K562 (cell line): ENCODE results near the gene CFP. TPM values are rescaled to one million over a fixed set of nuclear protein-coding genes. Genes with fewer than 3 reads are reported as not detected.

Experiments used
- CC2D1A ChIP-seq: fragments of 450-650 bp; IDR thresholded peaks from 2 replicates; pipeline ENCODE4 v1.6.1; 2017; ENCODE audit warnings: mild to moderate bottlenecking
- ELF4 ChIP-seq: fragments of 450-650 bp; formaldehyde crosslinking; IDR thresholded peaks from 2 replicates; pipeline ENCODE4 v1.4.0; 2022; ENCODE audit warnings: missing genetic modification characterization
- GABPB1 ChIP-seq: sonication (generic); formaldehyde crosslinking; IDR thresholded peaks from 2 replicates; pipeline ENCODE4 v1.8.0; 2022; ENCODE audit warnings: mild to moderate bottlenecking, missing genetic modification reagents
- KHSRP ChIP-seq: fragments of 450-650 bp; IDR thresholded peaks from 2 replicates; pipeline ENCODE4 v1.6.1; 2017
- LEF1 ChIP-seq: fragments of 450-650 bp; IDR thresholded peaks from 2 replicates; pipeline ENCODE4 v1.6.1; 2016; ENCODE audit warnings: mild to moderate bottlenecking
- MTA1 ChIP-seq: fragments of 450-650 bp; IDR thresholded peaks from 2 replicates; pipeline ENCODE4 v1.6.1; 2017; ENCODE audit warnings: borderline replicate concordance
- POLR2A ChIP-seq: fragments of 450-650 bp; conservative IDR thresholded peaks from 2 replicates; pipeline ENCODE4 v1.6.1; 2016
- RAD51 ChIP-seq: fragments of 450-650 bp; IDR thresholded peaks from 2 replicates; pipeline ENCODE4 v1.7.1; 2016; ENCODE audit warnings: low read depth, mild to moderate bottlenecking, borderline replicate concordance
- SETDB1 ChIP-seq: IDR thresholded peaks from one replicate; pipeline ENCODE4 v1.6.1; 2012; ENCODE audit warnings: low read length, control low read depth, inconsistent platforms
- SMARCA5 ChIP-seq: fragments of 450-650 bp; IDR thresholded peaks from 2 replicates; pipeline ENCODE4 v1.6.1; 2016
- TAF1 ChIP-seq: IDR thresholded peaks from 2 replicates; pipeline ENCODE4 v1.6.1; 2011; ENCODE audit warnings: mild to moderate bottlenecking, low read length, moderate library complexity; ENCODE audit not compliant: insufficient read depth, control insufficient read depth, severe bottlenecking; ENCODE audit errors: extremely low read depth
- ZBTB8A ChIP-seq: fragments of 450-650 bp; IDR thresholded peaks from 2 replicates; pipeline ENCODE4 v1.6.1; 2018; ENCODE audit warnings: mild to moderate bottlenecking, moderate library complexity; ENCODE audit not compliant: partially characterized antibody
- ZSCAN32 ChIP-seq: fragments of 450-650 bp; formaldehyde crosslinking; IDR thresholded peaks from 2 replicates; pipeline ENCODE4 v1.4.0; 2020; ENCODE audit warnings: mild to moderate bottlenecking, moderate library complexity
- polyA plus RNA-seq, 8 experiments: library from polyadenylated mRNA; depleted of rRNA in 4 of 8; stranded (reverse) in 5 of 8; unstranded in 3 of 8; fragments of >200 nt; fragmentation: Nextera tagmentation in 2 of 8; fragmentation: Illumina TruSeq in 1 of 8; extraction: Ambion mirVana in 2 of 8; extraction: Trizol in 1 of 8; gene quantifications; 2 replicates each; pipeline versions ENCODE4 v1.2.1 to v1.2.3, GENCODE V29; 2011 to 2014; ENCODE audit warnings: inconsistent platforms in 1 of 8, missing spikeins in 1 of 8
- total RNA-seq, 7 experiments: library from RNA; depleted of rRNA in 6 of 7; stranded (reverse); fragments of >200 nt in 6 of 7; fragmentation: Illumina TruSeq in 2 of 7; extraction: Trizol in 2 of 7; gene quantifications; 2 replicates each; pipeline versions ENCODE4 v1.2.1 to v1.2.3, GENCODE V29; 2011 to 2021; ENCODE audit warnings: low replicate concordance in 1 of 7
- TF ChIP-seq, protein P1 (sequence below), 3 experiments: fragments of 200-800 bp in 1 of 3; sonication (Bioruptor generic) in 1 of 3; sonication (generic) in 1 of 3; formaldehyde crosslinking in 1 of 3; IDR thresholded peaks; 2 replicates each; pipeline versions ENCODE4 v1.6.1 to v1.8.0; 2016 to 2022; ENCODE audit warnings: mild to moderate bottlenecking in 2 of 3, missing compliant biosample characterization in 2 of 3, missing genetic modification characterization in 2 of 3, missing genetic modification reagents in 1 of 3
- TF ChIP-seq, protein P2 (sequence below): fragments of 150-350 bp; IDR thresholded peaks from 2 replicates; pipeline ENCODE4 v1.6.1; 2014; ENCODE audit warnings: low read depth, mild to moderate bottlenecking, low read length, borderline replicate concordance
- TF ChIP-seq, protein P3 (sequence below): sonication (generic); formaldehyde crosslinking; IDR thresholded peaks from 2 replicates; pipeline ENCODE4 v1.8.0; 2022; ENCODE audit warnings: mild to moderate bottlenecking, missing genetic modification reagents

Gene CFP
- total and polyA plus RNA-seq, 9 of the 15 experiments (the other 6 are each of a cell fraction or from before 2014, with no cell fraction given) = 0.18 to 2.0 (median 0.55) TPM

DNA sequence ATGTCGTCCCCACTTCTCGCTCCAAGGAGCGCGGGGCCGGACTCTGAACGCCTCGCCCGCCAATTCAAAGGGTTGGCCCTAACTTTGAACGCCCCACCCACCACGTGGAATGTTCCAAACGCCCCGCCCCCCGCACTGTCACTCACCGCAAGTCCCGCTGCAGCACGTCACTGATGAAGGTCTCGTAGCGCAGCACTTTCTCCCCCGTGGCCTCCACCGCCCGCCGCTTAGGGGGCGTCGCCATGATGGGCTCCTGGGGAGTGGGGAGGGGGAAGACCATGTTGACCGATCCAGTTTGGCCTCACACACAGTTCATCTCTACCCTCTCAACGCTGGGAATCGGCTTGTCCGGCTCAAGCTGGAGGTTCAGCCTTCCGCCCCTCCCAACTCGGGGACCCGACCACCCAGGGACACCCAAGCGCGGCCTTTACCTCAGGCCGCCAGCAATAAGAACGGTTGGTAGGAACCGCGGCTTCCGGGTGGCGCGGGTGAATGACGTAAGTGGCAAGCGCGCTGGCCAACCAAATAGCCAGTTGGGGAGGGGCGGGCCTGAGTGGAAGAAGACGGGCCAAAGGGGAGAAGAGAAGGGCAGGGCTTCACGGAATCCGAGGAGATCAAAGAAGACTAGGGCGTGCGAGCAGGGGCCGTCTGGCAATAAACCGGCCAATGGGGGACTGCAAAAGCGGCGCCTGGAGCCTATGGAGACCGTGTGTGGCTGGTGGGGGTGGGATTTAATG lies 29.1 kb upstream of the CFP start, which contains the start of gene UXT (continued):
- TF ChIP-seq, protein P1, sequence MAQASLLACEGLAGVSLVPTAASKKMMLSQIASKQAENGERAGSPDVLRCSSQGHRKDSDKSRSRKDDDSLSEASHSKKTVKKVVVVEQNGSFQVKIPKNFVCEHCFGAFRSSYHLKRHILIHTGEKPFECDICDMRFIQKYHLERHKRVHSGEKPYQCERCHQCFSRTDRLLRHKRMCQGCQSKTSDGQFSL (CRISPR knock-in tag; IDR thresholded peaks at IDR 0.05) = no peak; the same call in 1 of the 2 replicates
- TF ChIP-seq, protein P1 (tag; IDR thresholded peaks at IDR 0.05) = no peak
- TF ChIP-seq KHSRP = peak; percentile 76; the same call in 1 of the 2 replicates
- peak; percentile 93; the same call in 1 of the 2 replicates for TF ChIP-seq ELF4
- no peak for TF ChIP-seq SMARCA5
- peak; percentile 86 for TF ChIP-seq GABPB1 (CRISPR knock-in tag)
- TF ChIP-seq TAF1 = peak; percentile 55
- TF ChIP-seq, protein P2, sequence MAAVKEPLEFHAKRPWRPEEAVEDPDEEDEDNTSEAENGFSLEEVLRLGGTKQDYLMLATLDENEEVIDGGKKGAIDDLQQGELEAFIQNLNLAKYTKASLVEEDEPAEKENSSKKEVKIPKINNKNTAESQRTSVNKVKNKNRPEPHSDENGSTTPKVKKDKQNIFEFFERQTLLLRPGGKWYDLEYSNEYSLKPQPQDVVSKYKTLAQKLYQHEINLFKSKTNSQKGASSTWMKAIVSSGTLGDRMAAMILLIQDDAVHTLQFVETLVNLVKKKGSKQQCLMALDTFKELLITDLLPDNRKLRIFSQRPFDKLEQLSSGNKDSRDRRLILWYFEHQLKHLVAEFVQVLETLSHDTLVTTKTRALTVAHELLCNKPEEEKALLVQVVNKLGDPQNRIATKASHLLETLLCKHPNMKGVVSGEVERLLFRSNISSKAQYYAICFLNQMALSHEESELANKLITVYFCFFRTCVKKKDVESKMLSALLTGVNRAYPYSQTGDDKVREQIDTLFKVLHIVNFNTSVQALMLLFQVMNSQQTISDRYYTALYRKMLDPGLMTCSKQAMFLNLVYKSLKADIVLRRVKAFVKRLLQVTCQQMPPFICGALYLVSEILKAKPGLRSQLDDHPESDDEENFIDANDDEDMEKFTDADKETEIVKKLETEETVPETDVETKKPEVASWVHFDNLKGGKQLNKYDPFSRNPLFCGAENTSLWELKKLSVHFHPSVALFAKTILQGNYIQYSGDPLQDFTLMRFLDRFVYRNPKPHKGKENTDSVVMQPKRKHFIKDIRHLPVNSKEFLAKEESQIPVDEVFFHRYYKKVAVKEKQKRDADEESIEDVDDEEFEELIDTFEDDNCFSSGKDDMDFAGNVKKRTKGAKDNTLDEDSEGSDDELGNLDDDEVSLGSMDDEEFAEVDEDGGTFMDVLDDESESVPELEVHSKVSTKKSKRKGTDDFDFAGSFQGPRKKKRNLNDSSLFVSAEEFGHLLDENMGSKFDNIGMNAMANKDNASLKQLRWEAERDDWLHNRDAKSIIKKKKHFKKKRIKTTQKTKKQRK = no peak
- TF ChIP-seq SETDB1 = no peak
- TF ChIP-seq MTA1 = peak; percentile 98
- peak; percentile 44; the same call in 1 of the 2 replicates for TF ChIP-seq RAD51
- peak; percentile 98 for TF ChIP-seq LEF1
- peak; percentile 90 for TF ChIP-seq CC2D1A
- peak; percentile 90 for TF ChIP-seq POLR2A
- 0 out of 2 replicates have a peak, but pooled peaks have one; percentile 7 for TF ChIP-seq ZSCAN32 (CRISPR knock-in tag)
- TF ChIP-seq ZBTB8A = no peak
- TF ChIP-seq, protein P3, sequence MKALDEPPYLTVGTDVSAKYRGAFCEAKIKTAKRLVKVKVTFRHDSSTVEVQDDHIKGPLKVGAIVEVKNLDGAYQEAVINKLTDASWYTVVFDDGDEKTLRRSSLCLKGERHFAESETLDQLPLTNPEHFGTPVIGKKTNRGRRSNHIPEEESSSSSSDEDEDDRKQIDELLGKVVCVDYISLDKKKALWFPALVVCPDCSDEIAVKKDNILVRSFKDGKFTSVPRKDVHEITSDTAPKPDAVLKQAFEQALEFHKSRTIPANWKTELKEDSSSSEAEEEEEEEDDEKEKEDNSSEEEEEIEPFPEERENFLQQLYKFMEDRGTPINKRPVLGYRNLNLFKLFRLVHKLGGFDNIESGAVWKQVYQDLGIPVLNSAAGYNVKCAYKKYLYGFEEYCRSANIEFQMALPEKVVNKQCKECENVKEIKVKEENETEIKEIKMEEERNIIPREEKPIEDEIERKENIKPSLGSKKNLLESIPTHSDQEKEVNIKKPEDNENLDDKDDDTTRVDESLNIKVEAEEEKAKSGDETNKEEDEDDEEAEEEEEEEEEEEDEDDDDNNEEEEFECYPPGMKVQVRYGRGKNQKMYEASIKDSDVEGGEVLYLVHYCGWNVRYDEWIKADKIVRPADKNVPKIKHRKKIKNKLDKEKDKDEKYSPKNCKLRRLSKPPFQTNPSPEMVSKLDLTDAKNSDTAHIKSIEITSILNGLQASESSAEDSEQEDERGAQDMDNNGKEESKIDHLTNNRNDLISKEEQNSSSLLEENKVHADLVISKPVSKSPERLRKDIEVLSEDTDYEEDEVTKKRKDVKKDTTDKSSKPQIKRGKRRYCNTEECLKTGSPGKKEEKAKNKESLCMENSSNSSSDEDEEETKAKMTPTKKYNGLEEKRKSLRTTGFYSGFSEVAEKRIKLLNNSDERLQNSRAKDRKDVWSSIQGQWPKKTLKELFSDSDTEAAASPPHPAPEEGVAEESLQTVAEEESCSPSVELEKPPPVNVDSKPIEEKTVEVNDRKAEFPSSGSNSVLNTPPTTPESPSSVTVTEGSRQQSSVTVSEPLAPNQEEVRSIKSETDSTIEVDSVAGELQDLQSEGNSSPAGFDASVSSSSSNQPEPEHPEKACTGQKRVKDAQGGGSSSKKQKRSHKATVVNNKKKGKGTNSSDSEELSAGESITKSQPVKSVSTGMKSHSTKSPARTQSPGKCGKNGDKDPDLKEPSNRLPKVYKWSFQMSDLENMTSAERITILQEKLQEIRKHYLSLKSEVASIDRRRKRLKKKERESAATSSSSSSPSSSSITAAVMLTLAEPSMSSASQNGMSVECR (CRISPR knock-in tag) = peak; percentile 84; the same call in 1 of the 2 replicates
